Fibroblast of upper back skin (primary cell): ENCODE measurements around the gene AKR1C2.
"Not testable (repeated sequence)": the region's sequence is repeated elsewhere in the genome, so short reads cannot be mapped to it uniquely, and the experiment has no call there.

ENCODE experiments used
- DNase-seq: peaks from one replicate; pipeline ENCODE4 v3.0.0-alpha.2; 2013

The AKR1C2 gene

DNA sequence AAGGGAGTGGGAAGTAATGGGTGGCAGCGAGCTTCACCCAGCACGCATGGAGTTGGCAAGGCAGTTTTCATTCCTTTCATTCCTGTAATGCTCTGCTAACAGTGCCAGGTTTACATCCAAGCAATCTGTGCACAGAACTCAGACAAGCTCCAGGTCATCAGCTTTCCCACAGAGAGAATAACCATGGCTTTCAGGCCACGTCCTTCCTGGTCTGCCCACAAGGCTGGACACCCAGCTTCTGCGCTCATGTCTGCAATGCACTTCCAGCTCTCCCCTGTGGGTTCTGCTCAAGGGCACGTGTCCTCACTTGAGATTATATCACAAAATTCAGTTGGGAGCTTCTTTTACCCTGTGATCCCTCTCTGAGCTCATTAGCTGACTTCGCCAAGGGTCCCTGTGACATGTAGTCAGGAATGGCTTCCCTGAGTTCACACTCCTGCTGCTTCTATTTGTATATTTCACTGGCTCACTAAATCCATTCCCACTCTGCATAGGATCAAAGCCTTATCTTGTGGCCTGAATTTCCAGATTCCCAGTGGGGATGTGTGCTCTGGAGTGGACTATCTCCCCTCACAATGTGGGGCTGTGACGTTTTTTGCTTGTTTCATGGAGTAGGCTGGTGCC is 18.6 kb downstream of the AKR1C2 start:
- no peak for DNase-seq

GRCh38 chr10:4984223-4984622 is 19.4 kb downstream of the AKR1C2 start:
- no peak for DNase-seq

DNA sequence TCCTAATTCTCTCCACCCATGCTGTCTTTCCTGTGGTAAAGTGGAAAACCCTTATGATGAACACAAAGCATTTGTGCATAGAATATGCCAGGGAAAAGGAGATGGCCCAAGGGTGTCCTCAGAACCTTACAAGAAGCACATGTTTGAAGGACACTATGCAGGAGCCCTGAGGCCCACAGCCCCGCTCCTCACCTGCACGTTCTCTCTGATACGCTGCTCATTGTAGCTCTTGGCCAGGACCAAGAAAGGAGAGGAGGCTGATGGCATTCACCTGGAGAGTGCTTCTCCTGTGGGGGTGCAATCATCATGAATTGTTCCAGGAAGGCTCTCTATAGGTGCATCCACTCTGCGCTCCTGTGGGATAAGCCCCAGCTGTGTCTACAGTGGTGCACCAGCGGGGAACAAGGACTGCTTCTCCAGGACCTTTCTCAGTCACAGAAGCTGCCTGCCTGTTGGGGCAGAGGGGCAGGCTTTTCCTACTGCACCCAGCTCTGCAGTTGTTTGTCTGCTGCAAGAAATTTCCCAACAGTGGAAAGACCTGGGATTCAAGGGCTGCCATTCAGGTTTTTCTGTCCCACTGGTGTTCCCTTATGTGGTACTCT is 19.9 kb downstream of the AKR1C2 start:
- DNase-seq: no peak

DNA sequence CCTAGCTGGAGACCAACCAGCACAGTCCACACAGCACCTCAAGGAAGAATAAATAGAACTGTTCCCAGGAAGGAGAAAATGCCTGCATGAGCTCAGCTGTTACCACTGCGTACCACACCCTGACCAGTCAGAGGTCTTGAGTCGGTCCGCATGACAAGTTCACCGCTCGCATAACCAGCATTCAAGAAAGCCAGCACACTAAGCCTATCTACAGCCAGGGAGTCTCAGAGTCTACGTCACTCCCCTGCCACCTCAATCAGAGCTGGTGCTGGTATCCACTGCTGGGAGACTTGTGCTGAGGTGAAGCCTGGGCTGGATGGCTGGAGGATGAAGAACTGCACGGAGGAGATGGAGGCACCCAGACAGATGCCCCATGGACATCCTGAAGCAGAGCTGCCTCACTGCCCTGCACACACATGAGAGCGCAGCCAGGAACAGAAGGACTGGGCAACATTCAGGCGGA is 20.9 kb downstream of the AKR1C2 start:
- no peak for DNase-seq

DNA sequence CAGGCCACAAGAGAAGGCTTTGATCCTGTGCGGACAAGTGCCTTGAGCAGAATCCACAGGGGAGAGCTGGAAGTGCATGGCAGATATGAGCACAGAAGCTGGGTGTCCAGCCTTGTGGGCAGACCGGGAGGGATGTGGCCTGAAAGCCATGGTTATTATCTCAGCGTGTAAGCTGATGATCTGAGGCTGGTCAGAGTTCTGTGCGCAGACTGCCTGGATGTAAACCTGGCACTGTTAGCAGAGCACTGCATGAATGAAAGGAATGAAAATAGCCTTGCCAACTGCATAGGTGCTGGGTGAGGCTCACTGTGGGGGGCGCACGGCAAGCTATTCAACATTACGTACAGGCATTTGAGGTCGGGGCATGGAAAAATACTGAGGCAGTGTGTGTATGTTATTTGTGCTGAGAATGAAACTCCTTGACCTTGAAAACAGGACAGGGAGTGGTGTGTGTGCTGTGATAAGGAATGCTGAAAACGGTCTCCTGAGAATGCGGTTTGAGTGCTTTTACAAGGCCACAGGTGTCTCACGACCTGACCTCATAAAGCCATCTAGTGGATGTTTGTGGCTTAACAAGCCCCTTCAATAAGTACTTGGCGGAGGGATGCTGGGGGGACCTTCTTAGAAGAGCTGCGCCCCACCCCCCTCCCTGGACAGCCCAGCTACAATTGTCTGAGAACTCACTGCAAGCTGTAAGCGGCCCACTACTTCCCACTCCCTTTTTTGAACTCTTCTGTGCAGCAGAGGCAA is 21.8 kb downstream of the AKR1C2 start:
- peak; percentile 30 for DNase-seq

GRCh38 chr10:4980793-4981192 is 22.9 kb downstream of the AKR1C2 start:
- no peak for DNase-seq

DNA sequence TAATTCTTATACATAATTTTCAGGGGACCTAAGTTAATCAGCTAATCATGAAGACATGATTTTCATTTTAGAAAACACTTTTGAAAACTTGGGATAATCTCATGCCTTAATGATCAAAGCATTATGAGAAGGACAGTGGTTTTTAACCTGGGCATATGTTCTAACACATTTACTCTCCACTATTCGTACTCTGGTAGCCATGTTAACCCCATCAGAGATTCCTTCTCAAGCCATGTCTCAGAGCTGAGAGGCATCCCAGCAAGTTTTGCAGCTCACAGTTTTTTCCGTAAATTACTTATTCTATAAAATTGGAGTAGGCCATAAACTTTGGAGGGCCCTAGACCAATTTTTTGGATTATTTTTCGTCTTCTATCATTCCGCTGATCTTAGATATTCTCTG is 24.8 kb downstream of the AKR1C2 start:
- no peak for DNase-seq

- no peak for DNase-seq
These were observed 26.6 kb downstream of the AKR1C2 start for GRCh38 chr10:4977025-4977424.

DNA sequence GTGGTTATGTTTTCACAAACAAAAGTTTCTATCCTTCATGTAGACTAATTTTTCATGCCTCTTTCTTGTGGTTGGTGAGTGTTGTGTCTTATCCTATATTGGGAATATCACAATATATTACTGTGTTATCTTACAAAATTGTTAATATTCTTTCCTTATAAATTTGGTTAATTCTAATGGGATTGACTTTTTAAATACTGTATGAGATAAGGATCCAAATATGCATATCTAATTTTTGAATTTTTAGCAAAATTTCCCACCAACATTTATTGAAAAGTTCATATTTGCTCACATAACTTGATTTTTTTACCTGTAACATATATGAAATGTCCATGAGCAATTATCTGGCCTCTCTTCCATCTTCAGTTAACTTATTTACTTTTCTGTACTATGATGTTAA is 29.3 kb downstream of the AKR1C2 start:
- DNase-seq: not testable (repeated sequence)

DNA sequence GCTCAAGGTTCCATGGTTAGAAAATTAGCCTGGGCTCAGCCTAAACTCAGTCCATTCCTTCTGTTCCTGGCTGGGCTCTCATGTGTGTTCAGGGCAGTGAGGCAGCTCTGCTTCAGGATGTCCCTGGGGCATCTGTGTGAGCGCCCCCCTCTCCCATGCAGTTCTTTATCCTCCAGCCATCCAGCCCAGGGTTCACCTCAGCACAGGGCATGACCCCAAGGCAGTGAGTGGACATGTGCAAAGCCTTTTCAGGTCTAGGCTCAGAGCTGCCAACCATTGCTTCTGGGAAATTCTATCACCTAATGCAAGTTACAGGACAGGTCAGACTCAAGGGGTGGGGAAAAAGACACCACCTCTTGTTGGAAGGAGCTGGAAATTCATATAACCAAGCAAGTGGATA is 30.4 kb downstream of the AKR1C2 start:
- DNase-seq: not testable (repeated sequence)

GRCh38 chr10:4972369-4973142 is 31.1 kb downstream of the AKR1C2 start:
- not testable (repeated sequence) for DNase-seq

GRCh38 chr10:4970362-4970761 is 33.3 kb downstream of the AKR1C2 start:
- DNase-seq: not testable (repeated sequence)

GRCh38 chr10:4969289-4969688 is 34.4 kb downstream of the AKR1C2 start:
- DNase-seq: not testable (repeated sequence)

DNA sequence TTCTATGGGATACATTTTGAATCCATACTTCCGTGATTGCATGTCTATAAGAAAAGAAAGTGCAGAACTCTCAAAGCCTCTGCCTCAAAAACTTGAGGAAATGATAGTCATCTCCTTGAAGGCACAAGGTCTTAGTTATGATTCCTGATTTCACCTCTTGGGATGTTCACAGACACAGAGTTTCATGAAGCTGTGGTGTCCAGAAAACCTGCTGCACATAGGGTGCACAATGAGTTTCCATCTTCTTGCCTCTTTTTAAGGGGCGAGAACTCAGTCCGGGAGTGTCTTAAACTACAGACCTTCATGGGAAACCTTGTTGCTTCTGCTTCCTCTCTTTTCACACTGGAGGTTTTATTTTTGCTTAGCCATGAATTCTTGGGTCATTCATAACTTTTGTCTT is 36.5 kb downstream of the AKR1C2 start:
- not testable (repeated sequence) for DNase-seq

DNA sequence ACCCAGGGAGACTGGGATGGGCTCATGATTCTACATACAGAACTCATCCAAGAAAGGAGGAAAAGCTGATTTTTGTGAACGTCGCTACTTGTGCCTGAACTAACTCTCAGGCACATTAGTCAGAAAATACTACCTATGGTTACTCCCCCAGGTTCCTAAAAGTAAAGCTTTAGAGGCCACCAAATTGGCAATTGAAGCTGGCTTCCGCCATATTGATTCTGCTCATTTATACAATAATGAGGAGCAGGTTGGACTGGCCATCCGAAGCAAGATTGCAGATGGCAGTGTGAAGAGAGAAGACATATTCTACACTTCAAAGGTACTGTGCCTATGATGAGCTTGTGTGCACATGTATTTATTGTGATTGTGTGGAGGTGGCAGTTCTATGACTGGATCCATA is 37.9 kb downstream of the AKR1C2 start:
- not testable (repeated sequence) for DNase-seq

- not testable (repeated sequence) for DNase-seq
These were observed 39.9 kb downstream of the AKR1C2 start for GRCh38 chr10:4963815-4964154.

DNA sequence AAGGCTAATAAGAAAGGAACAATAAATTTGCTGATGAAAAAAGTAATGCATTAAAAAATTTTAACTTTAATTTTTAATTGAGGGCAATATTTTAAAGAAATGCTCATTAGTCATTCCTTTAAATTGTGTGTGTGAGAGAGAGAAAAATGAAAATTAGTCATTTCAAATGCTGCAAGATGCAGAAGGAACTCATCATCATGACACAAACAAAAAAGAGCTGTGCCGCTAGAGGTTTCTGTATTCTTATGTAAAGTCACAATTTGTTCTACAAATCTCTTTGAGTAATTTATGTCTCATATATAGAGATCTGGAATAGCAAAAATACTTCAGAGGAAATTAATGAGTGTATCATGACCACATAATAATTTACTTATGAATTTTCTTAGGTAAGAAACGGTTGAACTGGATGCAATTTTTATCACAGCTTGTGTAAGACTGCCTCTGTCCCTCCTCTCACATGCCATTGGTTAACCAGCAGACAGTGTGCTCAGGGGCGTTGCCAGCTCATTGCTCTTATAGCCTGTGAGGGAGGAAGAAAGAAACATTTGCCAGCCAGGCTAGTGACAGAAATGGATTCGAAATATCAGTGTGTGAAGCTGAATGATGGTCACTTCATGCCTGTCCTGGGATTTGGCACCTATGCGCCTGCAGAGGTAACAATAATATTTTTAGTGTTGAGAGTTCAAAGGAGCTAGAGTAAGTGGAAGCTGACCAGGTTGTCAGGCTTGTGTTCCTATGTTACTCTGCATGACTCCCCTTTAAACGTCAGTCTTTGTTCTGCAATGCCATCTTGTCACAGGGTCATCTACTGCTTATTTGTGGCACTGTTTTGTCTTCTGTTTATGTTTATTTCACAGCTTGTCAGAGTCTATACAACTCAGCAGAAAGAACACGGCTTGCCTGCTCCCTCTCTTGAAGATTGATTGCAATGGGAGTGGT is 40.5 kb downstream of the AKR1C2 start, which contains the start of gene AKR1C1:
Gene AKR1C1 (plus strand): TSS at position 540 of the 939 bp plus-strand sequence. CDS start 30 bp downstream, at position 570.
- peak; percentile 20 for DNase-seq

GRCh38 chr10:4962308-4962707 is 41.3 kb downstream of the AKR1C2 start:
- DNase-seq: not testable (repeated sequence)

DNA sequence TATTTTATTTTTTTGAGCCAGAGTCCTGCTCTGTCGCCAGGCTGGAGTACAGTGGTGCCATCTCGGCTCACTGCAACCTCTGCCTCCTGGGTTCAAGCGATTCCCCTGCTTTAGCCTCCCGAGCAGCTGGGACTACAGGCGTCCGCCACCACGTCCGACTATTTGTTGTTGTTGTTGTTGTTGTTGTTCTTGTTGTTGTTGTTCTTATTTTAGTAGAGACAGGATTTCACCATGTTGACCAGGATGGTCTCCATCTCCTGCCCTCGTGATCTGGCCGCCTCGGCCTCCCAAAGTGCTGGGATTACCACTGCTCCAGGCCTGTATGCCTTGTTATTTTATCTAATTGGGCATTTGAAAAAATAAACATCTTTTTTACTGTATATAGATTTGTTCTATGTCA is 42.1 kb downstream of the AKR1C2 start:
- not testable (repeated sequence) for DNase-seq

DNA sequence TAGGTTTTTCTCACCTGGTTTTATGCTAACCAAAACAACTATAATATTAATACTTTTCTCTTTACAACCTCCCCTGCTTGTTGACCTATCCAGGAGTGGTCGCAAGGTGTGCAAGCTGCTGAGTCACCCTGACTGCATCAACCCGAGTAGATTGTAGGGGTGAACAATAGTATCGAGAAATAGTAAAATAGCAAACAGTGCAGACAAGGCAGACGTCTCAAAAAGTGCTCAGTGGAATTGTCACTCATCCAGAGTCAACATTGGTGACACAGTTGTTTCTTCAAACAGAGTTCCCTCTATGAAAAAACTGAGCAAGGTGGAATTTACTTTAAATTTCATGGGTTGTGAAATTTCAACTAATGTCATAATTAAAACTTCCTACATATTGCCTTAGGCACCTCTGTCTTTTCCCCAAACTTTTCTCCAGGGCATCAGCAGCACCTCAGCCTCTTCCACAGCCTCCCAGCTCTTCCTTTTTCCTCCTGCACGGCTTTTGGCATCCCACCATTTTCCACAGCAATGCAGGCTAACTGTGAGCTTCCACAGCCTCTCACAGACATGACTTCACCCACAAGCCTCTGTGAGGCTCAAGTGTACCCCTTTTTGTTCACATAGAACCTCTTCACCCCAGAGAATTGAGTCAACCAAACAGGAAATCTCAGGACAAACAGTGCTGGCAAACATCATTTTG is 46.6 kb downstream of the AKR1C2 start:
- DNase-seq: not testable (repeated sequence)

DNA sequence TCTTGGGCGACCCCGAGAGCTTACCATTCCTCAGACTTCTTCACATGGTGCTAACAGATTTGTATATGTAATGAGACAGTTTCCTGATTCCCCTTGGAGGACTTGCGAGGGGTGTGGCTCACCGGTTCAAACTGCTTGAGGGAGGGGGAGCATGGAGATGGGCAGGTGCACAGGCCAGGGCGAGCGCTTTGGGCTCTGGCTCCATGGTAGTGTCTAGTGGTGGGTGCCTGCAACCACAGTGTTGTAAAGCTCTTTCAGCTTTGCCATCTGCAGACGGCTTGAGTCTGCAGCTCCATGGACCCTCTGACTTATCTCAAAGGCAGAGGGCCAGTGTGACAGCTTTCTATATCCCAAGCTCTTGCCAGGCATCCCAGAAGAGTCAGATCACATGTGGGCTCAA is 47.6 kb downstream of the AKR1C2 start:
- not testable (repeated sequence) for DNase-seq
